Gastroesophageal sphincter (tissue), 4 donors: ENCODE measurements around the gene STXBP4. TPM values are rescaled to one million over a fixed set of nuclear protein-coding genes. Genes with fewer than 3 reads are reported as not detected.

Experiments used
- ATAC-seq: fragments of 150-250 bp; one replicate; pipeline ENCODE4 v1.9.1; 2016; ENCODE audit warnings: mild to moderate bottlenecking, moderate library complexity
- H3K27ac ChIP-seq, 4 donors: fragments of 200-600 bp; sonication (generic) in 3 of 4; 1 replicate in 3 of 4; 2 replicates in 1 of 4; pipeline ENCODE4 v1.5.1; 2016 to 2019
- H3K27me3 ChIP-seq: fragments of 200-600 bp; sonication (generic); one replicate; pipeline ENCODE4 v1.5.1; 2019
- H3K36me3 ChIP-seq, 2 donors: fragments of 200-600 bp; sonication (generic); one replicate each; pipeline ENCODE4 v1.5.1; 2019; ENCODE audit warnings: control low read depth in 1 of 2
- H3K4me1 ChIP-seq, 3 donors: fragments of 200-600 bp; sonication (generic); 1 replicate in 2 of 3; 2 replicates in 1 of 3; pipeline ENCODE4 v1.5.1; 2016 to 2019; ENCODE audit warnings: control low read depth in 2 of 3
- H3K4me3 ChIP-seq, 2 donors: fragments of 200-600 bp; sonication (generic); one replicate each; pipeline ENCODE4 v1.5.1; 2019; ENCODE audit warnings: mild to moderate bottlenecking in 1 of 2, moderate library complexity in 1 of 2
- H3K9me3 ChIP-seq, 3 donors: fragments of 200-600 bp; sonication (generic); one replicate each; pipeline ENCODE4 v1.5.1; 2017 to 2019; ENCODE audit warnings: control low read depth in 2 of 3
- EP300 ChIP-seq: sonication (generic); formaldehyde crosslinking; IDR thresholded peaks from one replicate; pipeline ENCODE4 v1.6.1; 2017; ENCODE audit warnings: antibody characterized with exemption, mild to moderate bottlenecking
- POLR2A ChIP-seq, 2 donors: fragments of 450-650 bp; IDR thresholded peaks; one replicate each; pipeline ENCODE4 v1.6.1; 2017; ENCODE audit warnings: antibody characterized with exemption in 2 of 2, mild to moderate bottlenecking in 2 of 2, moderate library complexity in 1 of 2
- POLR2AphosphoS5 ChIP-seq: sonication (generic); formaldehyde crosslinking; IDR thresholded peaks from one replicate; pipeline ENCODE4 v1.6.1; 2017; ENCODE audit warnings: antibody characterized with exemption
- WGBS, 2 donors: methylation state at CpG; one replicate each; pipeline ENCODE4 v1.1.5; 2018; ENCODE audit warnings: low coverage in 1 of 2; 5-methylcytosine and 5-hydroxymethylcytosine counted together
- total RNA-seq, 4 donors: library from RNA; depleted of rRNA; stranded (reverse); fragments of >200 nt; gene quantifications; one replicate each; pipeline ENCODE4 v1.1.0, GENCODE V29; 2016
- TF ChIP-seq, protein P1 (sequence below), 4 experiments: fragments of 200-600 bp in 2 of 4; fragments of 450-650 bp in 2 of 4; sonication (generic) in 1 of 4; IDR thresholded peaks; one replicate each; pipeline ENCODE4 v1.5.1; 2017 to 2019; ENCODE audit warnings: antibody characterized with exemption in 4 of 4, mild to moderate bottlenecking in 2 of 4, moderate library complexity in 2 of 4

The STXBP4 gene
- total RNA-seq, 4 donors from 2014 or later, result 12.2 to 29.7 (median 16.2) TPM

DNA sequence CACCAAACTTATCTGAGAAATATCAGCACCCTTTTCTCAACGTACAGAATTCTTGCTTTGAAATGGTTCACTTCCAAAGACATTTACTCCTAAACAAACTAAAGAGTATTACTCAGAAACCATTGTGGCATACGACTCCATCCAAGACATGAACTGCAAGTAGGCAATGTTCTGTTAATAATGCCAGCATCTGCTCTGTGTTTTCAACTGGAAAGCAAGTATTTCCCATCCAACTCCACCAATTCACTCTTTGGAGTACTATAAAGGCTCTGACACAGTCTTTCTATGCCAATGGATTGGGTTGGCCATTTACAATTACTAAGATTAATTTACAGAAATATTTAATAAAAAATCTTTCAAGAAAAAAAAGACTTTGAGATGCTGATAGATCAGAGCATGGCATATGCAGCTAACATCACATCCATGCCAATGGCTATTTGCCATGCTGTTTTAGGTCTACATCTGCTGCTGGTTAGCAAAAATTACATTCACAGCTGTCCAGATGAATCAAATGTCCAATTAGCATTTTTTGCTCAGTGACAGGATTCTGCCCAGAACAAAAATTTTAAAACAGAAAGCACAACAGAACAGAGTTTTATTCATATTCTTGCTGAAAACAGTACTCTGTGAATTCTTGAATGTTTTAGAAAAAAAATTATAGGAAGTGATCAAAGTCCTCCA lies 230.3 kb downstream of the STXBP4 start:
- Histone ChIP-seq H3K4me3 (no peak overlapping the region), H3K9me3 (no peaks in the 10 kb centered on the region), H3K27ac (no peak overlapping the region), H3K4me1 (peaks cover 0 to 7% (median 0%) of the 10 kb centered on the region in 3 donors), H3K36me3 (no peaks in the 10 kb centered on the region), H3K27me3 (no peaks in the 10 kb centered on the region)
- ATAC-seq, result no peak
- TF ChIP-seq POLR2AphosphoS5 (no peak), EP300 (no peak), POLR2A (IDR thresholded peaks at IDR 0.05) (no peak)
- TF ChIP-seq, protein P1, sequence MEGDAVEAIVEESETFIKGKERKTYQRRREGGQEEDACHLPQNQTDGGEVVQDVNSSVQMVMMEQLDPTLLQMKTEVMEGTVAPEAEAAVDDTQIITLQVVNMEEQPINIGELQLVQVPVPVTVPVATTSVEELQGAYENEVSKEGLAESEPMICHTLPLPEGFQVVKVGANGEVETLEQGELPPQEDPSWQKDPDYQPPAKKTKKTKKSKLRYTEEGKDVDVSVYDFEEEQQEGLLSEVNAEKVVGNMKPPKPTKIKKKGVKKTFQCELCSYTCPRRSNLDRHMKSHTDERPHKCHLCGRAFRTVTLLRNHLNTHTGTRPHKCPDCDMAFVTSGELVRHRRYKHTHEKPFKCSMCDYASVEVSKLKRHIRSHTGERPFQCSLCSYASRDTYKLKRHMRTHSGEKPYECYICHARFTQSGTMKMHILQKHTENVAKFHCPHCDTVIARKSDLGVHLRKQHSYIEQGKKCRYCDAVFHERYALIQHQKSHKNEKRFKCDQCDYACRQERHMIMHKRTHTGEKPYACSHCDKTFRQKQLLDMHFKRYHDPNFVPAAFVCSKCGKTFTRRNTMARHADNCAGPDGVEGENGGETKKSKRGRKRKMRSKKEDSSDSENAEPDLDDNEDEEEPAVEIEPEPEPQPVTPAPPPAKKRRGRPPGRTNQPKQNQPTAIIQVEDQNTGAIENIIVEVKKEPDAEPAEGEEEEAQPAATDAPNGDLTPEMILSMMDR (IDR thresholded peaks at IDR 0.05), result no peak
- 78 to 79% methylated on average over 2 of the region's 2 CpGs for WGBS, 2 donors

DNA sequence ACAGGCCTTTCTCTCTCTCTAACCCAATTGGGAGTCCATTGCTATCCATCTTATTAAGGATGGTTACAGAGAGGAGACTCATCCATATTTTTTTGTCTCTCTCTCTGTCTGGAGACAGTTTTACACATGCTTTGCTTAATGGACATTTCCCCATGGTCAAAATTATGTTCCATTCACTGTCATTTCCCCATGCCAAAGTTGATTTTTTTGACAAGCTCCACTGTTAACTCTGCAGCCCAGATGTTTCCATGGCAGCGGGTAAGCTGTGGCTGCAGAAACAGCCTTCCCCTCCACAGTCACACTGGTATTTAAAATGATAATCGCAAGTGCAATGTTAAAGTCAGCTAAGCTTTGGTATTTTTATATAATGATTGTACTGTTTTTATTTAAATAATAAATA lies 232.3 kb downstream of the STXBP4 start:
- 48 to 68% methylated on average over 2 of the region's 2 CpGs for WGBS, 2 donors
- ATAC-seq, result no peak
- TF ChIP-seq, protein P1 (IDR thresholded peaks at IDR 0.05), result no peak
- TF ChIP-seq EP300 (no peak), POLR2AphosphoS5 (no peak), POLR2A (IDR thresholded peaks at IDR 0.05) (no peak)
- Histone ChIP-seq H3K9me3 (peaks cover 0 to 6% (median 0%) of the 10 kb centered on the region in 3 donors), H3K4me1 (peaks cover 0 to 7% (median 0%) of the 10 kb centered on the region in 3 donors), H3K4me3 (no peak overlapping the region), H3K27ac (no peak overlapping the region), H3K27me3 (no peaks in the 10 kb centered on the region), H3K36me3 (no peaks in the 10 kb centered on the region)

DNA sequence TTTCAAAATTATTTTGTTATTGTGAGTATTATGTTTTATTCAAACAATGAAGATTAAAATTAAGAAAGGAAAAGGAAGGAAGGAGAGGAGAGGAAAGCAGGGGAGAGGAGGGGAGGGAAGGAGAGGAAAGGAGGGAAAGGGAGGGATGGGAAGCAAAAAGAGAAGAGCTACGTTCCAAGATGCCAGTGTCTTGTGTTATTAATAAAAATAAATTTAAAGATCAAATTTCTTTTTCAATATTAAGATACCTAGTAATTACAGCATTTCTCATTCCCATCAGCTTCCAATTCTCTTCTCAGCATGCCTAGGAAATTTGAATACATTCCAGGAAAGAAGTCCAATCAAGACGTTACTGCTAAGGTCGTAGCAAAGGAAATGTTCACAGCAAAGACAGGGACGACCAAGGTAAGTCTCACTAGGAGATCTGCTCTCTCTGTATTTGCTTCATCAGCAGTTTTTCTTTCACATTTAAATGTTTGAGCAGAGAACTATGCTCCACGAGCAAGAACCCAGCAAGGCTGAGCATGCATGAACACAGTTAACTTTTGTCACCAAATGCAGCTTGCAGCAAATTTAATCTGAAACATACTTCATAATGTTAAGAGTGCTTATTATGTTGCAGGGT lies 232.9 kb downstream of the STXBP4 start:
- WGBS, 2 donors, result 7 to 16% methylated on average over 5 of the region's 5 CpGs
- Histone ChIP-seq H3K27ac (no peak overlapping the region), H3K27me3 (no peaks in the 10 kb centered on the region), H3K4me3 (no peak overlapping the region), H3K9me3 (peaks cover 0 to 6% (median 0%) of the 10 kb centered on the region in 3 donors), H3K4me1 (peaks cover 0 to 7% (median 0%) of the 10 kb centered on the region in 3 donors), H3K36me3 (no peaks in the 10 kb centered on the region)
- TF ChIP-seq EP300, result no peak
- no peak for TF ChIP-seq POLR2A (IDR thresholded peaks at IDR 0.05)
- no peak for TF ChIP-seq POLR2AphosphoS5
- TF ChIP-seq, protein P1 (IDR thresholded peaks at IDR 0.05), result no peak
- no peak for ATAC-seq

DNA sequence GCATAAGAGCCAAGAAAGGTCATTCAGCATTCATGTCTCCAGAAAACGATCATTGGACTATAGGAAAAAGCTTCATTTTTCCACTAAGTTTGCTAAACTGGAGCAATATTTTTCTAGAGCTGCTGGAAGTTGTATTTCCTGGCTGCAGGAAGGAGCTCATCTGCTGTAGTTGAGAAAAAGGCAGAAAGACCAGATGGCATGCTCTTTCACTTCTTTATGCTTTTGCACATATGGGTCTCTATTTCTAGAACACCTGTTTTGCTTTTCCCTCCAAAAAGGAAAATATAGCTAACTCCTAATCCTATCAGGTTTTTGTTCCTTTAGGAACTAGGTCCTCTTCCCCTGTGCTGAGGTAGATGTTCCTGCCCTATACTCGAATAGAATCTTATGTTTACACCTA lies 234.3 kb downstream of the STXBP4 start:
- Histone ChIP-seq H3K27ac (no peak overlapping the region), H3K27me3 (no peaks in the 10 kb centered on the region), H3K36me3 (no peaks in the 10 kb centered on the region), H3K4me3 (no peak overlapping the region), H3K9me3 (peaks cover 0 to 6% (median 0%) of the 10 kb centered on the region in 3 donors), H3K4me1 (peaks cover 0 to 7% (median 0%) of the 10 kb centered on the region in 3 donors)
- TF ChIP-seq POLR2A (IDR thresholded peaks at IDR 0.05) (no peak), EP300 (no peak), POLR2AphosphoS5 (no peak)
- TF ChIP-seq, protein P1 (IDR thresholded peaks at IDR 0.05), result no peak
- ATAC-seq, result no peak
- 59 to 64% methylated on average over 2 of the region's 2 CpGs for WGBS, 2 donors
